Measurements from ENCODE around the gene BCAS3.
"Not testable (repeated sequence)": the region's sequence is repeated elsewhere in the genome, so short reads cannot be mapped to it uniquely, and the experiment has no call there.

Gene BCAS3

GRCh38 chr17:61239953-61240352 is 562.3 kb downstream of the BCAS3 start:
- no peak for TF ChIP-seq ZFX (IDR thresholded peaks at IDR 0.05)
- no peak for TF ChIP-seq CTCF (conservative IDR thresholded peaks at IDR 0.05)
- H3K27ac ChIP-seq = no peak overlapping the region

- TF ChIP-seq ZFX (IDR thresholded peaks at IDR 0.05) (no peak), CTCF (conservative IDR thresholded peaks at IDR 0.05) (no peak)
- no peak overlapping the region for H3K27ac ChIP-seq
Observed at GRCh38 chr17:61240851-61241468, 563.3 kb downstream of the BCAS3 start.

GRCh38 chr17:61244988-61245387 is 567.3 kb downstream of the BCAS3 start:
- not testable (repeated sequence) for H3K27ac ChIP-seq

GRCh38 chr17:61245706-61246135 is 568.1 kb downstream of the BCAS3 start:
- TF ChIP-seq ZFX (IDR thresholded peaks at IDR 0.05) (no peak), CTCF (conservative IDR thresholded peaks at IDR 0.05) (no peak)
- no peak overlapping the region for H3K27ac ChIP-seq

GRCh38 chr17:61247439-61247838 is 569.8 kb downstream of the BCAS3 start:
- TF ChIP-seq CTCF (conservative IDR thresholded peaks at IDR 0.05) (no peak), ZFX (IDR thresholded peaks at IDR 0.05) (no peak)
- H3K27ac ChIP-seq = no peak overlapping the region

- TF ChIP-seq ZFX (IDR thresholded peaks at IDR 0.05) (no peak), CTCF (conservative IDR thresholded peaks at IDR 0.05) (no peak)
- H3K27ac ChIP-seq = no peak overlapping the region
Observed at GRCh38 chr17:61248399-61248798, 570.7 kb downstream of the BCAS3 start.

GRCh38 chr17:61249649-61250299 is 572.1 kb downstream of the BCAS3 start:
- no peak for TF ChIP-seq CTCF (conservative IDR thresholded peaks at IDR 0.05)
- TF ChIP-seq ZFX (IDR thresholded peaks at IDR 0.05) = no peak
- no peak overlapping the region for H3K27ac ChIP-seq

All from C4-2B (cell line).